ENCODE measurements around the gene ZBTB7C.

DNA sequence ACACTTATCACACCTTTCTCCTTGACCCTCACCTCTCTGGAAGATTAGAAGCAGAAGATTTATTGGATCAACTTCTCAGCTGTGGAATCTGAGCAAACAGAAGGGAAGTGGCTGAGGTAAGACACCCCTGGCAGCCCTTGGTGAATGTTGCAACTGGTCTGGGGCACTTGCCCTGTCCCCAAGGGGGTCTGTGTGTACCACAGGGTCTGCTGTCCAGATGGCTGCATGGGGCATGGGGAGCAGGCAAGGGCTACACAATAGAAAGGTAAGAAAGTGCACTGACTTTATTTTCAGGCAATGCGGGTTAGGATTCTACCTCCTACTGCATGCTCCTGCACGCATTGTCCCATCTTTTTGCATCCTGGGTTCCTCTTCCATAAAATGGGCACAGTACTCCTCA is 240.3 kb downstream of the ZBTB7C start:
- TF ChIP-seq, protein P1, sequence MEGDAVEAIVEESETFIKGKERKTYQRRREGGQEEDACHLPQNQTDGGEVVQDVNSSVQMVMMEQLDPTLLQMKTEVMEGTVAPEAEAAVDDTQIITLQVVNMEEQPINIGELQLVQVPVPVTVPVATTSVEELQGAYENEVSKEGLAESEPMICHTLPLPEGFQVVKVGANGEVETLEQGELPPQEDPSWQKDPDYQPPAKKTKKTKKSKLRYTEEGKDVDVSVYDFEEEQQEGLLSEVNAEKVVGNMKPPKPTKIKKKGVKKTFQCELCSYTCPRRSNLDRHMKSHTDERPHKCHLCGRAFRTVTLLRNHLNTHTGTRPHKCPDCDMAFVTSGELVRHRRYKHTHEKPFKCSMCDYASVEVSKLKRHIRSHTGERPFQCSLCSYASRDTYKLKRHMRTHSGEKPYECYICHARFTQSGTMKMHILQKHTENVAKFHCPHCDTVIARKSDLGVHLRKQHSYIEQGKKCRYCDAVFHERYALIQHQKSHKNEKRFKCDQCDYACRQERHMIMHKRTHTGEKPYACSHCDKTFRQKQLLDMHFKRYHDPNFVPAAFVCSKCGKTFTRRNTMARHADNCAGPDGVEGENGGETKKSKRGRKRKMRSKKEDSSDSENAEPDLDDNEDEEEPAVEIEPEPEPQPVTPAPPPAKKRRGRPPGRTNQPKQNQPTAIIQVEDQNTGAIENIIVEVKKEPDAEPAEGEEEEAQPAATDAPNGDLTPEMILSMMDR (conservative IDR thresholded peaks at IDR 0.05; ENCODE audit: low read depth, low read length): no peak
- TF ChIP-seq EZH2 (IDR thresholded peaks at IDR 0.05; ENCODE audit: borderline replicate concordance, low read depth, low read length, poor library complexity, severe bottlenecking): no peak
